GM12865 (cell line): ENCODE results near the gene ACVR2B.
A peak's percentile ranks its signal among the peaks of the same experiment; 100 is the strongest.
"Not testable (repeated sequence)": the region's sequence is repeated elsewhere in the genome, so short reads cannot be mapped to it uniquely, and the experiment has no call there.

Experiments used
- DNase-seq: peaks from one replicate; pipeline ENCODE4 v3.0.0; 2010; ENCODE audit warnings: low read depth
- H3K4me3 ChIP-seq: 2 replicates; pipeline ENCODE4 v1.5.1; 2011; ENCODE audit warnings: mild to moderate bottlenecking, low read depth, low read length, control low read depth
- CTCF ChIP-seq: IDR thresholded peaks from 2 replicates; pipeline ENCODE4 v1.5.1; 2011; ENCODE audit warnings: low read length, control low read depth, low read depth, inconsistent platforms; ENCODE audit not compliant: insufficient read depth; ENCODE audit errors: missing control alignments

The ACVR2B gene

GRCh38 chr3:38453075-38453912 is at the start of gene ACVR2B:
Gene ACVR2B (plus strand): TSS chr3:38453890. CDS start chr3:38454323, 433 bp downstream.
- peak within 1 kb of the TSS; percentile 71 for H3K4me3 ChIP-seq
- TF ChIP-seq CTCF = no peak
- peak; percentile 85 for DNase-seq

GRCh38 chr3:38404286-38404685 is 49.4 kb upstream of the ACVR2B start:
- no peak for TF ChIP-seq CTCF
- DNase-seq = no peak
- no peak overlapping the region for H3K4me3 ChIP-seq

- TF ChIP-seq CTCF = no peak
- H3K4me3 ChIP-seq = no peak overlapping the region
- DNase-seq = no peak
Measured at GRCh38 chr3:38411591-38411990, 42.1 kb upstream of the ACVR2B start.

- not testable (repeated sequence) for H3K4me3 ChIP-seq, DNase-seq
Measured at GRCh38 chr3:38420758-38421157, 32.9 kb upstream of the ACVR2B start.

GRCh38 chr3:38421679-38422336 is 31.9 kb upstream of the ACVR2B start:
- TF ChIP-seq CTCF = no peak
- no peak overlapping the region for H3K4me3 ChIP-seq
- DNase-seq = no peak

GRCh38 chr3:38426798-38427426 is 26.8 kb upstream of the ACVR2B start:
- not testable (repeated sequence) for DNase-seq, H3K4me3 ChIP-seq

- not testable (repeated sequence) for DNase-seq, H3K4me3 ChIP-seq
Measured at GRCh38 chr3:38432871-38433658, 20.6 kb upstream of the ACVR2B start.

- H3K4me3 ChIP-seq, DNase-seq: not testable (repeated sequence)
Measured at GRCh38 chr3:38433661-38434060, 20.0 kb upstream of the ACVR2B start.

- peak; percentile 13 for DNase-seq
- H3K4me3 ChIP-seq = not testable (repeated sequence)
Measured at GRCh38 chr3:38438436-38439069, 15.1 kb upstream of the ACVR2B start.

- not testable (repeated sequence) for DNase-seq, H3K4me3 ChIP-seq
Measured at GRCh38 chr3:38443205-38443604, 10.5 kb upstream of the ACVR2B start.
